ENCODE results near the gene MSANTD2. TPM values are rescaled to one million over a fixed set of nuclear protein-coding genes. Genes with fewer than 3 reads are reported as not detected.

MSANTD2 gene
- total RNA-seq, 4 donors from 2014 or later: 19.8 to 32.8 (median 23.5) TPM

- TF ChIP-seq CTCF (IDR thresholded peaks at IDR 0.05) (no peak), POLR2A (IDR thresholded peaks at IDR 0.05) (no peak), EP300 (IDR thresholded peaks at IDR 0.05) (no peak)
- WGBS, 2 donors: 59 to 62% methylated on average over 6 of the region's 6 CpGs
- peaks cover 0 to 24% of the 10 kb centered on the region in 2 donors for H3K27me3 ChIP-seq
- H3K9me3 ChIP-seq: no peaks in the 10 kb centered on the region
- H3K27ac ChIP-seq: no peak overlapping the region
- no peak for DNase-seq (ENCODE audit: low spot score in 2 of 2)
- H3K4me1 ChIP-seq: no peaks in the 10 kb centered on the region
- H3K4me3 ChIP-seq: no peak overlapping the region
- no peaks in the 10 kb centered on the region for H3K36me3 ChIP-seq
Observed at GRCh38 chr11:124821995-124822730, 22.0 kb upstream of the MSANTD2 start.

GRCh38 chr11:124817036-124817435, 16.8 kb upstream of the MSANTD2 start:
- Histone ChIP-seq H3K9me3 (no peaks in the 10 kb centered on the region), H3K4me3 (no peak overlapping the region), H3K27me3 (peaks cover 0 to 22% of the 10 kb centered on the region in 2 donors), H3K4me1 (no peaks in the 10 kb centered on the region), H3K27ac (no peak overlapping the region), H3K36me3 (no peaks in the 10 kb centered on the region)
- no peak for DNase-seq (ENCODE audit: low spot score in 2 of 2)
- WGBS, 2 donors: 90 to 93% methylated on average over 3 of the region's 3 CpGs
- TF ChIP-seq CTCF (IDR thresholded peaks at IDR 0.05) (no peak), EP300 (IDR thresholded peaks at IDR 0.05) (no peak), POLR2A (IDR thresholded peaks at IDR 0.05) (no peak)

- 74 to 78% methylated on average over 1 of the region's 1 CpG for WGBS, 2 donors
- Histone ChIP-seq H3K27ac (no peak overlapping the region), H3K4me1 (no peaks in the 10 kb centered on the region), H3K36me3 (no peaks in the 10 kb centered on the region), H3K27me3 (peaks cover 0 to 11% of the 10 kb centered on the region in 2 donors), H3K4me3 (no peak overlapping the region), H3K9me3 (no peaks in the 10 kb centered on the region)
- TF ChIP-seq POLR2A (IDR thresholded peaks at IDR 0.05): no peak
- TF ChIP-seq CTCF (IDR thresholded peaks at IDR 0.05): no peak
- TF ChIP-seq EP300 (IDR thresholded peaks at IDR 0.05): no peak
- no peak for DNase-seq (ENCODE audit: low spot score in 2 of 2)
Observed at GRCh38 chr11:124814739-124815138, 14.5 kb upstream of the MSANTD2 start.

GRCh38 chr11:124812876-124813275, 12.7 kb upstream of the MSANTD2 start:
- Histone ChIP-seq H3K27ac (no peak overlapping the region), H3K36me3 (peaks cover 0 to 2% (median 0%) of the 10 kb centered on the region in 3 donors), H3K9me3 (no peaks in the 10 kb centered on the region), H3K27me3 (peaks cover 0 to 11% of the 10 kb centered on the region in 2 donors), H3K4me1 (no peaks in the 10 kb centered on the region), H3K4me3 (no peak overlapping the region)
- TF ChIP-seq EP300 (IDR thresholded peaks at IDR 0.05) (no peak), POLR2A (IDR thresholded peaks at IDR 0.05) (no peak), CTCF (IDR thresholded peaks at IDR 0.05) (no peak)
- DNase-seq (ENCODE audit: low spot score in 2 of 2): no peak
- WGBS, 2 donors: 0 to 81% methylated on average over 1 of the region's 1 CpG

- no peak overlapping the region for H3K4me3 ChIP-seq
- DNase-seq (ENCODE audit: low spot score in 2 of 2): no peak
- peaks cover 0 to 2% of the 10 kb centered on the region in 2 donors for H3K27me3 ChIP-seq
- H3K27ac ChIP-seq: no peak overlapping the region
- H3K9me3 ChIP-seq: no peaks in the 10 kb centered on the region
- TF ChIP-seq CTCF (IDR thresholded peaks at IDR 0.05): no peak
- TF ChIP-seq EP300 (IDR thresholded peaks at IDR 0.05): no peak
- no peak for TF ChIP-seq POLR2A (IDR thresholded peaks at IDR 0.05)
- no peaks in the 10 kb centered on the region for H3K4me1 ChIP-seq
- 79 to 81% methylated on average over 10 of the region's 10 CpGs for WGBS, 2 donors
- peaks cover 0 to 14% (median 0%) of the 10 kb centered on the region in 3 donors for H3K36me3 ChIP-seq
Observed at GRCh38 chr11:124811399-124812125, 11.4 kb upstream of the MSANTD2 start.
